Measurements from ENCODE around the gene RNU1-4. TPM values are rescaled to one million over a fixed set of nuclear protein-coding genes. Genes with fewer than 3 reads are reported as not detected.
"Not testable (repeated sequence)": the region's sequence is repeated elsewhere in the genome, so short reads cannot be mapped to it uniquely, and the experiment has no call there.

The RNU1-4 gene
- polyA plus RNA-seq, 1 of the 3 experiments (the other 2 are of a cell fraction): not detected

- H3K9me3 ChIP-seq; H3K4me3 ChIP-seq (ENCODE audit: low read depth in 2 of 2, low read length in 1 of 2); DNase-seq; CTCF ChIA-PET; H3K9me2 ChIP-seq; H3K4me2 ChIP-seq; H2AFZ ChIP-seq (ENCODE audit: low read depth); H3K36me3 ChIP-seq (replicated peaks in 1 of 2; ENCODE audit: control insufficient read depth in 1 of 2, insufficient read depth in 2 of 2, low read length in 1 of 2); H3K4me1 ChIP-seq (ENCODE audit: control insufficient read depth in 1 of 2, insufficient read depth in 2 of 2, low read depth in 1 of 2, low read length in 1 of 2); H3K27me3 ChIP-seq (ENCODE audit: insufficient read depth); H3K27ac ChIP-seq (ENCODE audit: low read depth in 2 of 2, low read length in 1 of 2); H3F3A ChIP-seq (replicated peaks; ENCODE audit: insufficient read depth); POLR2A ChIA-PET; H3K79me2 ChIP-seq (ENCODE audit: insufficient read depth); H4K20me1 ChIP-seq (ENCODE audit: insufficient read depth); H3K9ac ChIP-seq: not testable (repeated sequence)
- no CpG with 5 or more reads among the region's 2 CpGs for WGBS (ENCODE audit: low lambda C conversion rate)
Measured at GRCh38 chr1:16781033-16781432, 40.7 kb downstream of the RNU1-4 start.

GRCh38 chr1:16781625-16782024 is 41.3 kb downstream of the RNU1-4 start:
- H3K9me2 ChIP-seq; H3K36me3 ChIP-seq (replicated peaks in 1 of 2; ENCODE audit: control insufficient read depth in 1 of 2, insufficient read depth in 2 of 2, low read length in 1 of 2); H3K79me2 ChIP-seq (ENCODE audit: insufficient read depth); H3K27me3 ChIP-seq (ENCODE audit: insufficient read depth); H3F3A ChIP-seq (replicated peaks; ENCODE audit: insufficient read depth); H3K4me2 ChIP-seq; H3K9me3 ChIP-seq; POLR2A ChIA-PET; H3K4me1 ChIP-seq (ENCODE audit: control insufficient read depth in 1 of 2, insufficient read depth in 2 of 2, low read depth in 1 of 2, low read length in 1 of 2); DNase-seq; H3K4me3 ChIP-seq (ENCODE audit: low read depth in 2 of 2, low read length in 1 of 2); CTCF ChIA-PET; H3K9ac ChIP-seq; H2AFZ ChIP-seq (ENCODE audit: low read depth); H3K27ac ChIP-seq (ENCODE audit: low read depth in 2 of 2, low read length in 1 of 2); H4K20me1 ChIP-seq (ENCODE audit: insufficient read depth): not testable (repeated sequence)
- 30% methylated on average over 4 of the region's 5 CpGs for WGBS (ENCODE audit: low lambda C conversion rate)

GRCh38 chr1:16784955-16785354 is 44.6 kb downstream of the RNU1-4 start:
- H3K9me2 ChIP-seq; H3K27ac ChIP-seq (ENCODE audit: low read depth in 2 of 2, low read length in 1 of 2); H2AFZ ChIP-seq (ENCODE audit: low read depth); H4K20me1 ChIP-seq (ENCODE audit: insufficient read depth); H3K4me2 ChIP-seq; H3K4me1 ChIP-seq (ENCODE audit: control insufficient read depth in 1 of 2, insufficient read depth in 2 of 2, low read depth in 1 of 2, low read length in 1 of 2); H3K9ac ChIP-seq; CTCF ChIA-PET; H3K27me3 ChIP-seq (ENCODE audit: insufficient read depth); H3F3A ChIP-seq (replicated peaks; ENCODE audit: insufficient read depth); H3K4me3 ChIP-seq (ENCODE audit: low read depth in 2 of 2, low read length in 1 of 2); POLR2A ChIA-PET; H3K79me2 ChIP-seq (ENCODE audit: insufficient read depth); H3K36me3 ChIP-seq (replicated peaks in 1 of 2; ENCODE audit: control insufficient read depth in 1 of 2, insufficient read depth in 2 of 2, low read length in 1 of 2); H3K9me3 ChIP-seq; DNase-seq: not testable (repeated sequence)
- WGBS (ENCODE audit: low lambda C conversion rate): no CpG with 5 or more reads among the region's 2 CpGs

GRCh38 chr1:16786362-16786761 is 46.0 kb downstream of the RNU1-4 start:
- DNase-seq; CTCF ChIA-PET; H3K27ac ChIP-seq (ENCODE audit: low read depth in 2 of 2, low read length in 1 of 2); H3K36me3 ChIP-seq (replicated peaks in 1 of 2; ENCODE audit: control insufficient read depth in 1 of 2, insufficient read depth in 2 of 2, low read length in 1 of 2); H3K4me3 ChIP-seq (ENCODE audit: low read depth in 2 of 2, low read length in 1 of 2); H3K9ac ChIP-seq; H4K20me1 ChIP-seq (ENCODE audit: insufficient read depth); POLR2A ChIA-PET; H3F3A ChIP-seq (replicated peaks; ENCODE audit: insufficient read depth); H2AFZ ChIP-seq (ENCODE audit: low read depth); H3K4me2 ChIP-seq; H3K9me3 ChIP-seq; H3K79me2 ChIP-seq (ENCODE audit: insufficient read depth); H3K27me3 ChIP-seq (ENCODE audit: insufficient read depth); H3K9me2 ChIP-seq; H3K4me1 ChIP-seq (ENCODE audit: control insufficient read depth in 1 of 2, insufficient read depth in 2 of 2, low read depth in 1 of 2, low read length in 1 of 2): not testable (repeated sequence)
- 50% methylated on average over 4 of the region's 4 CpGs for WGBS (ENCODE audit: low lambda C conversion rate)

- H2AFZ ChIP-seq (ENCODE audit: low read depth); H3K36me3 ChIP-seq (replicated peaks in 1 of 2; ENCODE audit: control insufficient read depth in 1 of 2, insufficient read depth in 2 of 2, low read length in 1 of 2); H3K79me2 ChIP-seq (ENCODE audit: insufficient read depth); H3K4me2 ChIP-seq; H3K27me3 ChIP-seq (ENCODE audit: insufficient read depth); H3K9me3 ChIP-seq; DNase-seq; H3F3A ChIP-seq (replicated peaks; ENCODE audit: insufficient read depth); H3K27ac ChIP-seq (ENCODE audit: low read depth in 2 of 2, low read length in 1 of 2); H3K4me1 ChIP-seq (ENCODE audit: control insufficient read depth in 1 of 2, insufficient read depth in 2 of 2, low read depth in 1 of 2, low read length in 1 of 2); H3K9ac ChIP-seq; H3K4me3 ChIP-seq (ENCODE audit: low read depth in 2 of 2, low read length in 1 of 2); CTCF ChIA-PET; H4K20me1 ChIP-seq (ENCODE audit: insufficient read depth); POLR2A ChIA-PET; H3K9me2 ChIP-seq: not testable (repeated sequence)
- WGBS (ENCODE audit: low lambda C conversion rate): 47% methylated on average over 3 of the region's 3 CpGs
Measured at GRCh38 chr1:16787175-16787574, 46.9 kb downstream of the RNU1-4 start.

GRCh38 chr1:16787711-16788110 is 47.4 kb downstream of the RNU1-4 start:
- H3K36me3 ChIP-seq (replicated peaks in 1 of 2; ENCODE audit: control insufficient read depth in 1 of 2, insufficient read depth in 2 of 2, low read length in 1 of 2); DNase-seq; H3F3A ChIP-seq (replicated peaks; ENCODE audit: insufficient read depth); H3K27ac ChIP-seq (ENCODE audit: low read depth in 2 of 2, low read length in 1 of 2); H3K4me2 ChIP-seq; POLR2A ChIA-PET; H3K79me2 ChIP-seq (ENCODE audit: insufficient read depth); H2AFZ ChIP-seq (ENCODE audit: low read depth); CTCF ChIA-PET; H3K4me3 ChIP-seq (ENCODE audit: low read depth in 2 of 2, low read length in 1 of 2); H3K9ac ChIP-seq; H3K9me2 ChIP-seq; H4K20me1 ChIP-seq (ENCODE audit: insufficient read depth); H3K4me1 ChIP-seq (ENCODE audit: control insufficient read depth in 1 of 2, insufficient read depth in 2 of 2, low read depth in 1 of 2, low read length in 1 of 2); H3K27me3 ChIP-seq (ENCODE audit: insufficient read depth); H3K9me3 ChIP-seq: not testable (repeated sequence)
- WGBS (ENCODE audit: low lambda C conversion rate): 37% methylated on average over 3 of the region's 5 CpGs

All from SK-N-SH (cell line).